ENCODE results near the gene TSPAN5. TPM values are rescaled to one million over a fixed set of nuclear protein-coding genes. Genes with fewer than 3 reads are reported as not detected.
A peak's percentile ranks its signal among the peaks of the same experiment; 100 is the strongest.

The TSPAN5 gene
- total RNA-seq, 1 donor from 2014 or later: 21.8 TPM

DNA sequence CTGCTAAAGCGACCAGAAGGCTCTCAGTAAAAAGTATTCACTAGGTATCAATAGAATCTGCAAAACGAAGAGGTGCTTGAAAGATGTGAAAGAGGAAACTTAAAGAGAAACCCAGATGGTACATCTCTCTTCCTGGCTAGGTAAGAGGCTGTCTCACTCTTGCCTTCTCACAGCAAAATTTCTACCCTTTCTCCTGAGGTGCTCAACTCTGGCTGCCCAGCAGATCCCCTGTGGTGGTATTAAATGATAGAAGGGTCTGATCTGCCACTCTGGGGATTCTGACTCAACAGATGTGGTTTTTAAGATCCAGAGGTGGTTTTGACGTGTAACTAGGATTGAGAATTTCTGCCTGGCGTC lies 14.9 kb upstream of the TSPAN5 start:
- TF ChIP-seq, protein P1, sequence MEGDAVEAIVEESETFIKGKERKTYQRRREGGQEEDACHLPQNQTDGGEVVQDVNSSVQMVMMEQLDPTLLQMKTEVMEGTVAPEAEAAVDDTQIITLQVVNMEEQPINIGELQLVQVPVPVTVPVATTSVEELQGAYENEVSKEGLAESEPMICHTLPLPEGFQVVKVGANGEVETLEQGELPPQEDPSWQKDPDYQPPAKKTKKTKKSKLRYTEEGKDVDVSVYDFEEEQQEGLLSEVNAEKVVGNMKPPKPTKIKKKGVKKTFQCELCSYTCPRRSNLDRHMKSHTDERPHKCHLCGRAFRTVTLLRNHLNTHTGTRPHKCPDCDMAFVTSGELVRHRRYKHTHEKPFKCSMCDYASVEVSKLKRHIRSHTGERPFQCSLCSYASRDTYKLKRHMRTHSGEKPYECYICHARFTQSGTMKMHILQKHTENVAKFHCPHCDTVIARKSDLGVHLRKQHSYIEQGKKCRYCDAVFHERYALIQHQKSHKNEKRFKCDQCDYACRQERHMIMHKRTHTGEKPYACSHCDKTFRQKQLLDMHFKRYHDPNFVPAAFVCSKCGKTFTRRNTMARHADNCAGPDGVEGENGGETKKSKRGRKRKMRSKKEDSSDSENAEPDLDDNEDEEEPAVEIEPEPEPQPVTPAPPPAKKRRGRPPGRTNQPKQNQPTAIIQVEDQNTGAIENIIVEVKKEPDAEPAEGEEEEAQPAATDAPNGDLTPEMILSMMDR (IDR thresholded peaks at IDR 0.05; ENCODE audit: unreplicated experiment): no peak
- peaks cover 5% of the 10 kb centered on the region for H3K27me3 Mint-ChIP-seq (ENCODE audit: unreplicated experiment)
- no peaks in the 10 kb centered on the region for H3K36me3 Mint-ChIP-seq (ENCODE audit: low read depth, unreplicated experiment)
- DNase-seq (ENCODE audit: low spot score): no peak
- no peak overlapping the region for H3K27ac Mint-ChIP-seq (ENCODE audit: unreplicated experiment)
- H3K9me3 Mint-ChIP-seq (ENCODE audit: unreplicated experiment): no peaks in the 10 kb centered on the region
- H3K4me3 Mint-ChIP-seq (ENCODE audit: unreplicated experiment): no peak overlapping the region
- H3K4me1 Mint-ChIP-seq (ENCODE audit: unreplicated experiment): peaks cover 19% of the 10 kb centered on the region

DNA sequence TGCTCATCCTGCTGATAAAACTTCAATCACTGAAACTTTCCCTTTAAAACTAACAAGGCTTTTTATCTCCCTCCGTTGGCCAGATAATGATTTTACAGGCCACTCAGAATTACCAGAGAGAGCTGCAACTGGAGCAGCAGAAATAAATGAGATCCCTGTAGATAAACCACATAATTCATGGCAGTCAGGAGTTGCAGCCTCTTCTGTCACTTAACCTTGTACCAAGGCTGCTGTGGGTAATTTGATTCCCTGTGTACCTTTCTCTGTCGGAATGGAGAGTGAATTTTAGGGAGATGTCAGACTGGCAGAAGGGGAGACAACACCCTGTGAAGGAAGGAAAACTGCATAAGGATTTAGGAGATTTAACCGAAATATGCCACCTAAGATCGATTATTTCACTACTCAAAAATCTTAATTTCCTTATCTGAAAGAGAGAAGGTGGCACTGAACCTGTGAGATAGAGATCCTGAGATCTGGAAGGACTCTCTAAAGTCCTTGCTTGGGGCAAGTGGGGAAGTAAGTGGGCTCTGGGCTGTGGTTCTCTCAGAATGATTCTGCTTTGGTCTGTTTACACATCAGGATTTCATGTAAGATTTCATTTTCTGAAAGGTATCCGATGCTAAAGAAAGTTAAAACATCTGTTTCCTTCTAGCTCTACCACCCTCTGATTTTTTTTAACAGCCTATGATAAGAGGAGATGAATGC lies 14.3 kb upstream of the TSPAN5 start:
- no peaks in the 10 kb centered on the region for H3K36me3 Mint-ChIP-seq (ENCODE audit: low read depth, unreplicated experiment)
- TF ChIP-seq, protein P1 (IDR thresholded peaks at IDR 0.05; ENCODE audit: unreplicated experiment): no peak
- no peaks in the 10 kb centered on the region for H3K9me3 Mint-ChIP-seq (ENCODE audit: unreplicated experiment)
- DNase-seq (ENCODE audit: low spot score): no peak
- peaks cover 19% of the 10 kb centered on the region for H3K4me1 Mint-ChIP-seq (ENCODE audit: unreplicated experiment)
- peaks cover 5% of the 10 kb centered on the region for H3K27me3 Mint-ChIP-seq (ENCODE audit: unreplicated experiment)
- no peak overlapping the region for H3K27ac Mint-ChIP-seq (ENCODE audit: unreplicated experiment)
- no peak overlapping the region for H3K4me3 Mint-ChIP-seq (ENCODE audit: unreplicated experiment)

DNA sequence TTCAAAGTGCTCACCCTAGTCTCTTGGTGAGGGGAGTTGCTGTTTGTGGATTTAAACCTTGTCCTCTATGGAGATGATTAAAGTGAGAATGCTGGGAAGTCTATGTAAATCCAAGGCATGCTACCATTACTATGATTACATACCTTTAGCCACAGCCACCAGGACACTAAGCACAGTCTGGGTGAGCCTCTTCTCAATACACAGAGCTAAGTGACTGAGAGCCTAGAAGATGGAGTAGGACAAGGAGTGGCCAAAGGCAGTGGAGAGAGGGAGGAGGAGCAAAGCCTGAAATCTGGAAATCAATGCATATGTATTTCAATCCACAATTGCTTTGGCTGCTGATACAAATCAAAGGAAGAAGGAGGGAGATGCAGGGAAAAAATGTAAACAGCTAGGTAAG lies 12.7 kb upstream of the TSPAN5 start:
- Mint-ChIP-seq H3K9me3 (ENCODE audit: unreplicated experiment) (no peaks in the 10 kb centered on the region), H3K36me3 (ENCODE audit: low read depth, unreplicated experiment) (no peaks in the 10 kb centered on the region), H3K4me1 (ENCODE audit: unreplicated experiment) (peaks cover 19% of the 10 kb centered on the region), H3K27ac (ENCODE audit: unreplicated experiment) (no peak overlapping the region), H3K4me3 (ENCODE audit: unreplicated experiment) (peak overlapping the region; percentile 11), H3K27me3 (ENCODE audit: unreplicated experiment) (peaks cover 4% of the 10 kb centered on the region)
- no peak for DNase-seq (ENCODE audit: low spot score)
- TF ChIP-seq, protein P1 (IDR thresholded peaks at IDR 0.05; ENCODE audit: unreplicated experiment): no peak

DNA sequence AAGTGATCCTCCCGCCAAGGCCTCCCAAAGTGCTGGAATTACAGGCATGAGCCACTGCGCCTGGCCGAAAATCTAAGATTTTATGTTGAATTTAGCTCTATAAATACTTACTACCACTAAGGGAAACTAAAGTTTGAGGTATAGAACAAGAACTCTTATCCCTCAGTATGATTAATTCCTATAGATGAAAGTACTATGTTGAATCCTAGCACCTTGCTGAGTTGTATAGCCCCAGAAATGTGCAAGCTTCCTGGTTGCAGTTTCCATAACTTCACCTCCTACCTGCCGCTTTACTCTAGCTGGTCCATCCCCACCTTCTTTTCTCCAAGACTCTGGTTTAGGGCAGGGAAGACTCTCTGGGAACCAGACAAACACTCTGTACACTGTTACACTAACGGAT lies 11.8 kb upstream of the TSPAN5 start:
- peaks cover 19% of the 10 kb centered on the region for H3K4me1 Mint-ChIP-seq (ENCODE audit: unreplicated experiment)
- no peak overlapping the region for H3K4me3 Mint-ChIP-seq (ENCODE audit: unreplicated experiment)
- H3K36me3 Mint-ChIP-seq (ENCODE audit: low read depth, unreplicated experiment): peaks cover 2% of the 10 kb centered on the region
- H3K27me3 Mint-ChIP-seq (ENCODE audit: unreplicated experiment): peaks cover 6% of the 10 kb centered on the region
- no peak overlapping the region for H3K27ac Mint-ChIP-seq (ENCODE audit: unreplicated experiment)
- TF ChIP-seq, protein P1 (IDR thresholded peaks at IDR 0.05; ENCODE audit: unreplicated experiment): no peak
- no peak for DNase-seq (ENCODE audit: low spot score)
- H3K9me3 Mint-ChIP-seq (ENCODE audit: unreplicated experiment): no peaks in the 10 kb centered on the region

DNA sequence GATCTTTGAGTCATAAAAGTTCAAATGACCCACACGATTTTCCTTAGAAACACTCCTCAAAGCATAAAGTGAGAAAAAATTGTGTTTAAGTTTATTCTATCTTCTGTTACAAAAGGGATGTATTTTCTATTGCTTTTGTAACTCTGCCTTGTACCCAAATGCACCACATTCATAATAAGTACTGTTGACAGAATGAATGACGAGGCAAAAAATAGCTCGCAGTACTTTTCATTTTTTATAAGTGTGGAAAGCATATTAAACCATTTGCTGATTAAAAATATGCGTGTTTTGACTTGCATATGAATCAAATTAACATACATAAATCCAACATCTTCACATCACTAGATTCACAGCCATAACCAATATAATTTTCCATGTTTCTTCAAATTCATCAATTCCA lies 11.2 kb upstream of the TSPAN5 start:
- Mint-ChIP-seq H3K9me3 (ENCODE audit: unreplicated experiment) (no peaks in the 10 kb centered on the region), H3K4me1 (ENCODE audit: unreplicated experiment) (peaks cover 17% of the 10 kb centered on the region), H3K4me3 (ENCODE audit: unreplicated experiment) (no peak overlapping the region), H3K27me3 (ENCODE audit: unreplicated experiment) (peaks cover 8% of the 10 kb centered on the region), H3K36me3 (ENCODE audit: low read depth, unreplicated experiment) (peaks cover 2% of the 10 kb centered on the region), H3K27ac (ENCODE audit: unreplicated experiment) (no peak overlapping the region)
- TF ChIP-seq, protein P1 (IDR thresholded peaks at IDR 0.05; ENCODE audit: unreplicated experiment): no peak
- no peak for DNase-seq (ENCODE audit: low spot score)

All from endothelial cell (in vitro differentiated cells).